ENCODE results near the gene AADACL4. TPM values are rescaled to one million over a fixed set of nuclear protein-coding genes. Genes with fewer than 3 reads are reported as not detected.

Gene AADACL4
- total and polyA plus RNA-seq, 2 of the 8 experiments (the other 6 are each of a cell fraction or from before 2014, with no cell fraction given), result 0.08 TPM; not detected in 1

DNA sequence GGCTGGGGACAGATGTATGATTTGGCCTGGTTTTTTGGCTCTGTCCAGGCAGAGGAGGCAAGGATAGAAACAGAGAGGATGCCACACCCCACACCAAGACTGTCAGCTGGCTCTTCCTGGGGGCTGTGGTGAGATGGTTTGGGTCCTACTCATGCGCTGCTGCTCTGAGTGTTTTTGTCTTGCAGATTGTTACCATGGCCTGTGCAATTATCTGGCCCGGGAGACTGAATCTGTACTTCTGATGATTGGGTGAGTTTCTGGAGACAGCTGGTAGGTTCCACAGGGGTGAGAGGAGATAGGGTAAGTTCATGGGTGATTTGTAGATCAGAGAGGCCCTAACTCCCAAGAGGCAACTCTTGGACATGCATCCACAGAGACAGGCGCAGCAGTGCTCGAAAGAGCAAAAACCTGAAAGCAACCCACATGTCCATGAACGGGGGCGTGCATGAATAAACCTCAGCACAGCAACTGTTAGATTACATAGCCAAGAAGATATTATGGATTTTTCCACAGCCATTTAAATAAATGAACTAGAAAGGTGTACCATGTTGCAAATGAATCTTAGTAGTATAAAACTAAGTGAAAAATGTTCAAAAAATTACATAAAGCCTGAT lies 17.8 kb downstream of the AADACL4 start:
- POLR2A ChIA-PET (ENCODE audit: partially characterized antibody), result no interaction called here
- 92% methylated on average over 6 of the region's 6 CpGs; no CpG with 5 or more reads in 1 of the 2 experiments for WGBS, 2 experiments (ENCODE audit: extremely low coverage in 1 of 2, insufficient coverage in 1 of 2, insufficient read length in 1 of 2, insufficient replicate concordance in 2 of 2, low coverage in 1 of 2, low lambda C conversion rate in 2 of 2, missing lambda C conversion rate in 1 of 2)
- H3K9me3 ChIP-seq (ENCODE audit: insufficient read depth in 2 of 2, low read depth in 1 of 2, low read length in 1 of 2), result no peaks in the 10 kb centered on the region
- DNase-seq (ENCODE audit: low read depth in 1 of 2, low spot score in 2 of 2), result no peak
- H2AK5ac ChIP-seq (ENCODE audit: low read depth, low read length), result no peak overlapping the region
- H3K23me2 ChIP-seq (ENCODE audit: low read depth, low read length), result no peaks in the 10 kb centered on the region; the same call in 1 of the 2 replicates
- no peaks in the 10 kb centered on the region for H3K79me1 ChIP-seq (ENCODE audit: low read depth, low read length)
- FAIRE-seq, result no peak
- H3K23ac ChIP-seq (ENCODE audit: insufficient read length), result no peak overlapping the region
- no peak overlapping the region for H3K56ac ChIP-seq (replicated peaks; ENCODE audit: insufficient read length, low read depth, low read length)
- no peak overlapping the region for H3K4me3 ChIP-seq (ENCODE audit: extremely low read depth in 1 of 4, insufficient read depth in 2 of 4, low read depth in 3 of 4, low read length in 4 of 4)
- no peaks in the 10 kb centered on the region for H3K4me1 ChIP-seq (replicated peaks in 1 of 4; ENCODE audit: control insufficient read depth in 3 of 4, insufficient read depth in 4 of 4, low read length in 3 of 4)
- H2BK5ac ChIP-seq (ENCODE audit: low read depth, low read length), result no peak overlapping the region
- peak overlapping the region; percentile 27; the same call in 1 of the 2 replicates for H2AFZ ChIP-seq (ENCODE audit: low read length)
- H2BK15ac ChIP-seq (ENCODE audit: low read length), result no peak overlapping the region
- CTCF ChIA-PET (ENCODE audit: partially characterized antibody), result interaction anchor here (0.6 to 5.1 kb wide), 4 partner anchors 27 to 389 kb away, joined by 4 to 26 read pairs (median 5); no protein-coding TSS in a partner anchor
- peak overlapping the region; percentile 4 for H3K18ac ChIP-seq (ENCODE audit: extremely low read depth, low read length)
- H2BK12ac ChIP-seq (ENCODE audit: low read depth, low read length), result 0 out of 2 replicates have a peak overlapping the region, but pooled peaks have one; percentile 50
- no peak overlapping the region for H4K5ac ChIP-seq (ENCODE audit: insufficient read length, low read depth, low read length)
- H2BK20ac ChIP-seq (ENCODE audit: low read length), result no peak overlapping the region; the same call in 1 of the 2 replicates
- H3K9ac ChIP-seq (replicated peaks in 1 of 4; ENCODE audit: extremely low read depth in 1 of 4, low read depth in 3 of 4, low read length in 3 of 4), result no peak overlapping the region
- H4K20me1 ChIP-seq (replicated peaks in 1 of 2; ENCODE audit: control insufficient read depth in 1 of 2, insufficient read depth in 2 of 2, low read length in 2 of 2), result no peaks in the 10 kb centered on the region
- H4K8ac ChIP-seq (ENCODE audit: extremely low read depth, insufficient read depth, low read length), result peak overlapping the region; percentile 11; the same call in 1 of the 2 replicates
- H3K27me3 ChIP-seq (replicated peaks in 1 of 4; ENCODE audit: control insufficient read depth in 3 of 4, extremely low read depth in 1 of 4, insufficient read depth in 3 of 4, low read length in 3 of 4), result peaks cover 0 to 1% (median 0%) of the 10 kb centered on the region in 4 experiments; a peak in 1 of 7 replicates
- no peak overlapping the region for H3K4ac ChIP-seq (replicated peaks; ENCODE audit: insufficient read length, low read depth, low read length)
- H3K4me2 ChIP-seq (ENCODE audit: insufficient read depth in 1 of 2, low read depth in 2 of 2, low read length in 2 of 2), result no peak overlapping the region
- no peaks in the 10 kb centered on the region for H3K79me2 ChIP-seq (ENCODE audit: control insufficient read depth in 1 of 2, insufficient read depth in 2 of 2, low read length in 2 of 2)
- no peak overlapping the region for H4K91ac ChIP-seq (replicated peaks; ENCODE audit: insufficient read length, low read length)
- no peak overlapping the region for H3K27ac ChIP-seq (ENCODE audit: low read depth, low read length)
- no peak overlapping the region for H2BK120ac ChIP-seq (replicated peaks; ENCODE audit: low read depth, low read length)
- H3K14ac ChIP-seq (ENCODE audit: insufficient read length), result no peak overlapping the region
- H3K36me3 ChIP-seq (ENCODE audit: control insufficient read depth in 2 of 4, insufficient read depth in 4 of 4, low read length in 3 of 4), result no peaks in the 10 kb centered on the region
- TF ChIP-seq EGR1 (IDR thresholded peaks at IDR 0.05; ENCODE audit: borderline replicate concordance, low read depth, low read length), result no peak
- TF ChIP-seq RBBP5 (IDR thresholded peaks at IDR 0.05; ENCODE audit: borderline replicate concordance, low read depth, low read length), result no peak
- TF ChIP-seq YY1 (IDR thresholded peaks at IDR 0.05; ENCODE audit: low read depth, low read length), result no peak
- no peak for TF ChIP-seq TAF1 (IDR thresholded peaks at IDR 0.05; ENCODE audit: low read depth, low read length)
- TF ChIP-seq SIN3A (conservative IDR thresholded peaks at IDR 0.05 in 1 of 2, IDR thresholded peaks at IDR 0.05 in 1 of 2; ENCODE audit: low read depth in 1 of 2, low read length in 2 of 2), result no peak
- no peak for TF ChIP-seq JUN (IDR thresholded peaks at IDR 0.05; ENCODE audit: low read depth, low read length)
- TF ChIP-seq SP2 (IDR thresholded peaks at IDR 0.05; ENCODE audit: low read length), result no peak
- no peak for TF ChIP-seq SRF (IDR thresholded peaks at IDR 0.05; ENCODE audit: low read depth, low read length)

Data from H1 (cell line).